ENCODE results near the gene RNF17.

RNF17 gene

DNA sequence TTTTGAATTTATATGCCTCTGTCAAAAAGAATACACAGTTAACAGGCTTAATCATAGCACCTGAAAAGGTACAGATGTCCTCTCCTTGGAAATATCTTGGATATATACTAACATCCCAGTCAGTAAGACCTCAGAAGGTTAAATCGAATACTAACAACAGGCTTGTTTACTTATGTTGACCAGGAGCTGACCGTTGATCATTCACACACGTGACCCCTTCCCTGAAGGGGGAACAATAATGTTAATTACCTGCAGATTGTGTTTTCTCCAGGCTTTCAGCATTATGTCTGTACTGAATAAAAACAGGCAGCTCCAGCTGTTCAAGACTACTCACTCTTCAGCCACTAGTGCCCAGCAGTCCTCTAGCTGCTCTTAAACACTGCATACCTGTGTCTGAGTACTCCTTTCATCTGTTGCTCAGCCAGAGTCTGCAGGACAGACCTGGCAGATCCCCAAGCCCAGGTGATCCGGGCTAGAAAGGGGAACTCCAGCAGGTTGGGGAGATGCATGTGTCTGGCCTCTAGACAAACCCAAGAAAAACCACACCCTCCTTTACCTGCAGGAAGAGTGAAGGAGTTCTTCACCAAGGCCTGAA lies 163.9 kb downstream of the RNF17 start:
- no peak overlapping the region for H2BK15ac ChIP-seq (replicated peaks; ENCODE audit: low read depth)
- H2BK5ac ChIP-seq (ENCODE audit: low read length), result no peak overlapping the region
- H3K18ac ChIP-seq (ENCODE audit: low read length), result no peak overlapping the region
- no peak overlapping the region for H3K9ac ChIP-seq (ENCODE audit: low read length)
- no peaks in the 10 kb centered on the region for H3K79me2 ChIP-seq (ENCODE audit: control insufficient read depth, insufficient read depth, low read length)
- H3K4ac ChIP-seq (ENCODE audit: low read depth, low read length), result no peak overlapping the region
- no peaks in the 10 kb centered on the region for H3K4me1 ChIP-seq (ENCODE audit: control insufficient read depth, low read depth, low read length)
- no peaks in the 10 kb centered on the region for H3K79me1 ChIP-seq (ENCODE audit: low read length)
- H3K27me3 ChIP-seq (ENCODE audit: insufficient read depth, low read length, poor library complexity), result no peaks in the 10 kb centered on the region
- peak; percentile 52 for DNase-seq
- H2AK5ac ChIP-seq (ENCODE audit: low read length), result no peak overlapping the region
- no peak overlapping the region for H4K5ac ChIP-seq (ENCODE audit: low read length)
- H4K8ac ChIP-seq (ENCODE audit: low read depth, low read length), result no peak overlapping the region
- H3K27ac ChIP-seq (ENCODE audit: low read depth, low read length), result no peak overlapping the region
- WGBS (ENCODE audit: extremely low coverage, insufficient coverage, low lambda C conversion rate), result no CpG with 5 or more reads among the region's 4 CpGs
- no peak overlapping the region for H3K4me3 ChIP-seq (ENCODE audit: low read length)
- H3K4me2 ChIP-seq (ENCODE audit: low read length), result no peak overlapping the region
- no peaks in the 10 kb centered on the region for H3K36me3 ChIP-seq (ENCODE audit: control insufficient read depth, insufficient read depth, low read length)
- H3K23ac ChIP-seq (ENCODE audit: low read length), result no peak overlapping the region
- H3K56ac ChIP-seq (ENCODE audit: low read length), result no peak overlapping the region
- no peak overlapping the region for H2BK120ac ChIP-seq (ENCODE audit: low read depth, low read length)

- no peak overlapping the region for H2BK120ac ChIP-seq (ENCODE audit: low read depth, low read length)
- H3K79me2 ChIP-seq (ENCODE audit: control insufficient read depth, insufficient read depth, low read length), result no peaks in the 10 kb centered on the region
- no peak overlapping the region for H4K5ac ChIP-seq (ENCODE audit: low read length)
- no peak for DNase-seq
- H3K27me3 ChIP-seq (ENCODE audit: insufficient read depth, low read length, poor library complexity), result no peaks in the 10 kb centered on the region
- H3K4me3 ChIP-seq (ENCODE audit: low read length), result no peak overlapping the region
- no peaks in the 10 kb centered on the region for H3K36me3 ChIP-seq (ENCODE audit: control insufficient read depth, insufficient read depth, low read length)
- no peak overlapping the region for H2BK15ac ChIP-seq (replicated peaks; ENCODE audit: low read depth)
- H4K8ac ChIP-seq (ENCODE audit: low read depth, low read length), result no peak overlapping the region
- no peaks in the 10 kb centered on the region for H3K79me1 ChIP-seq (ENCODE audit: low read length)
- peaks cover 3% of the 10 kb centered on the region for H3K4me1 ChIP-seq (ENCODE audit: control insufficient read depth, low read depth, low read length)
- H2BK5ac ChIP-seq (ENCODE audit: low read length), result no peak overlapping the region
- no peak overlapping the region for H3K27ac ChIP-seq (ENCODE audit: low read depth, low read length)
- no peak overlapping the region for H3K4ac ChIP-seq (ENCODE audit: low read depth, low read length)
- H3K56ac ChIP-seq (ENCODE audit: low read length), result no peak overlapping the region
- WGBS (ENCODE audit: extremely low coverage, insufficient coverage, low lambda C conversion rate), result no CpG with 5 or more reads among the region's 1 CpG
- H3K18ac ChIP-seq (ENCODE audit: low read length), result no peak overlapping the region
- no peak overlapping the region for H3K4me2 ChIP-seq (ENCODE audit: low read length)
- no peak overlapping the region for H3K23ac ChIP-seq (ENCODE audit: low read length)
- no peak overlapping the region for H2AK5ac ChIP-seq (ENCODE audit: low read length)
- H3K9ac ChIP-seq (ENCODE audit: low read length), result no peak overlapping the region
These were observed 165.2 kb downstream of the RNF17 start for GRCh38 chr13:24929196-24929595.
